ENCODE data around the gene WASF1.
"Not testable (repeated sequence)": the region's sequence is repeated elsewhere in the genome, so short reads cannot be mapped to it uniquely, and the experiment has no call there.

The WASF1 gene

DNA sequence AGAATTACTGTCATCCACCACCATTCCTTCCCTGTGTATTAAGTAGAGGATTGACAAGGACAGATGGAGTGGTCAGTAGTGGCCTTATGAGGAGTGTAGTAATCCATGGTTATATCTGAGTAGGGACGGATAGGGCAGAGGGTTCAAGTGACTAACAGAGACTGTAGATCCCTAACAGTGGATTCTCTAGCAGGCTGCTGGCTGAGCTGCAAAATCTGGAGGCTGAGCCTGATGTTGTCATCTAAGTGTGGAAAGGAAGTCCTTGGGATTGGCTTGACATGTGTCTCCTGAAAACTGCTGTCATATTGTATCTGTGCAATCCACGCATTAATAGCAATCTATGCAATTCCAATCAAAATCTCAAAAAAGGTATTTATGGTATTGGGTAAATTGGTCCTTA is 94.2 kb downstream of the WASF1 start:
- DNase-seq, result no peak

- no peak for DNase-seq
These were observed 95.4 kb downstream of the WASF1 start for GRCh38 chr6:110083875-110084585.

DNA sequence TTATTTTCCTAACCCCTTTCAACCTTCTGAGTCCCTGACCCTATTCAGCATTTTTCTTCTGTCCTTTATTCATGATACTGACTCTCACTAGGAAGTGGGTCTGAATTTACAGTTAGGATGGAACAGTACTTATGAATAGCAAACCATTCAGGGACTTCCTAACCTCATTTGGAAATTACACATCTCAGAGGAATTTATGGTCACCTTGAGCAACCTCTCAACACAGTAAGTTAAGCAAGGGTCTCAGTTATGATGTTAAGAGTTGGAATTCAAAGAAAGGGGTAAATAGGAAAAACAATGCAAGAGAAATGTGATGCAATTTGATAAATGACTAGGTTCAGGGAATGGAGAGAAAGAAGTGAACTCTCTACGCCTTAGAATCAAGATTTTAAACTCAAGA is 104.1 kb downstream of the WASF1 start:
- DNase-seq, result no peak

DNA sequence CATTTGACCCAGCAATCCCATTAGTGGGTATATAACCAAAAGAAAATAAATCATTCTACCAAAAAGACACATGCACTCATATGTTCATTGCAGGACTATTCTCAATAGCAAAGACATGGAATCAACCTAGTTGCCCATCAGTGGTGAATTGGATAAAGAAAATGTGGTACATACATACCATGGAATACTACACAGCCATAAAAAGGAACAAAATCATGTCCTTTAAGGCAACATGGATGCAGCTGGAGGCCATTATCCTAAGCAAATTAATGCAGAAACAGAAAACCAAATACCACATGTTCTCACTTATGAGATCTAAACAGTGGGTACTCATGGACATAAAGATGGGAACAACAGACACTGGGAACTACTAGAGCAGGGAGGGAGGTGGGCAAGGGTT is 106.0 kb downstream of the WASF1 start:
- not testable (repeated sequence) for DNase-seq

DNA sequence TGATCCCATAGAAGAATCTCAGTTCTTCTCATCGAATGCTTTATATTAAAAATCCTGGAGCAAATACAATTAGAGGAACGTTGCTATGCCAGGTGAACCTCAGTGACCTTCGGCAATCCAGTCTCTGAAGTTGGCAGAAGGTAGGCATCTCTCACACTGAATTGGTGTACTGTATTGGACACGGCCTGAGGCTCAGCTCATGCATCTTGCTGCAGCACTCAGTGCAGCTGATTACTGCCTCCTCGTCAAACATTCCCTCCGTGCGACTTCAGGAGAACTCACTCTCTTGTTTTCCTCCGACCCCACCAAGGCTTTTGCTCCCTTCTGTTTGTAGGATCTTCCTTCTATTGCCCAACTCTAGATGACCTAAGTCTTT is 110.9 kb downstream of the WASF1 start:
- no peak for DNase-seq

DNA sequence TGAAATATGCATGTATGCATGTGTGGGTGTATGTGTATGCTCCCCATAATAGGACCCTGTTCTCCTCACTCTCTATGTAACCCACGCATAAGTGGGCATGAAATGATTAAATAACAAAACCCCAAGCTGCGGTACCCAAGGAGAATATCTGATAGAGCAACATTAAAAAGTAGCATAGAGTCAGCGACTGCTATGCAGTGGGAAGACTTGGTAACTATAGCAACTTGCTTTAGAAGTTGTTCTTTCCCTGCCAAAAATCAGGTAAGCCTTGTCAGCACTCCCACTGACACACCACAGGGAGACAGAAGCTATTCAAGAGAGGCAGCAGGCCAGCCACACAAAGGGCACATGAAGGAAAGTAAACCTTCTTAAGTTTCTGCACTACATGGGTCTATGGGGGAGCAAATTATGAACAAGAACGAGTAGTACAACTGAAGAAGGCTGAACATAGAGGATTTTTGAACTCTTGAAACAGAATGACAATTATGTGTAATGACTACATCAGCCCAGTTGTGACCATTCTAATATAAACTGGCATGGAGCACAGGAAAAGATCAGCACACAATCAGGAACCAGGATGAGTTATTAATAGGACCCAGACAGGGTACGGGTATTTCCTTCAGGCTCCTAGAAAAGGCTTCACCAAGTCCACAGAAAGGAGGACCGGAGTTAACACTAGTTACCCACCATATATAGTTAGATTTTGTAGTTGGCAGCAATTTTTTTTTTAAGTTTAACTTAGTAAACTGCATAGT is 111.5 kb downstream of the WASF1 start:
- no peak for DNase-seq

- DNase-seq, result no peak
These were observed 114.5 kb downstream of the WASF1 start for GRCh38 chr6:110064744-110065524.

- no peak for DNase-seq
These were observed 115.7 kb downstream of the WASF1 start for GRCh38 chr6:110063594-110064263.

- no peak for DNase-seq
These were observed 124.1 kb downstream of the WASF1 start for GRCh38 chr6:110055387-110055735.

- DNase-seq, result no peak
These were observed 124.6 kb downstream of the WASF1 start for GRCh38 chr6:110054664-110055386.

GRCh38 chr6:110053395-110054240 is 125.9 kb downstream of the WASF1 start:
- no peak for DNase-seq

GRCh38 chr6:110050440-110050813 is 129.0 kb downstream of the WASF1 start:
- DNase-seq, result no peak

Measured in central memory CD4-positive, alpha-beta T cell (primary cell).